Liver (tissue), 9 donors: Measurements from ENCODE around the gene FLT1. TPM values are rescaled to one million over a fixed set of nuclear protein-coding genes. Genes with fewer than 3 reads are reported as not detected.

Source experiments
- DNase-seq: peaks from one replicate; pipeline ENCODE4 v3.0.0-alpha.2; 2017; ENCODE audit warnings: low spot score
- H3K27ac ChIP-seq, 2 donors: one replicate each; pipeline ENCODE4 v1.7.0; 2013; ENCODE audit warnings: inconsistent platforms in 2 of 2, low read length in 2 of 2, control low read depth in 1 of 2, low read depth in 1 of 2, mild to moderate bottlenecking in 1 of 2
- H3K27me3 ChIP-seq, 4 donors: one replicate each; pipeline versions ENCODE4 v1.6.1 to v1.7.0; 2013; ENCODE audit warnings: low read length in 3 of 4, inconsistent platforms in 1 of 4, mild to moderate bottlenecking in 1 of 4, moderate library complexity in 1 of 4; ENCODE audit not compliant: control insufficient read depth in 4 of 4, insufficient read depth in 4 of 4
- H3K36me3 ChIP-seq, 4 donors: one replicate each; pipeline versions ENCODE4 v1.6.1 to v1.7.0; 2013; ENCODE audit warnings: low read length in 3 of 4, mild to moderate bottlenecking in 3 of 4, low read depth in 1 of 4, moderate library complexity in 1 of 4; ENCODE audit not compliant: control insufficient read depth in 4 of 4, insufficient read depth in 3 of 4
- H3K4me1 ChIP-seq, 4 donors: one replicate each; pipeline versions ENCODE4 v1.6.1 to v1.7.0; 2013; ENCODE audit warnings: low read length in 3 of 4, mild to moderate bottlenecking in 3 of 4, moderate library complexity in 1 of 4; ENCODE audit not compliant: control insufficient read depth in 4 of 4, insufficient read depth in 4 of 4
- H3K4me3 ChIP-seq, 3 donors: one replicate each; pipeline versions ENCODE4 v1.6.1 to v1.7.0; 2013; ENCODE audit warnings: low read length in 3 of 3, control low read depth in 1 of 3, low read depth in 1 of 3, mild to moderate bottlenecking in 1 of 3
- H3K9ac ChIP-seq, 2 donors: one replicate each; pipeline ENCODE4 v1.7.0; 2013; ENCODE audit warnings: low read length in 2 of 2, mild to moderate bottlenecking in 2 of 2, moderate library complexity in 2 of 2, control low read depth in 1 of 2, low read depth in 1 of 2
- H3K9me3 ChIP-seq, 4 donors: one replicate each; pipeline versions ENCODE4 v1.6.1 to v1.7.0; 2013; ENCODE audit warnings: low read length in 3 of 4; ENCODE audit not compliant: control insufficient read depth in 4 of 4
- ATF3 ChIP-seq: IDR thresholded peaks from 2 replicates; pipeline ENCODE4 v1.6.1; 2016; ENCODE audit warnings: antibody characterized with exemption
- CTCF ChIP-seq: fragments of 150-350 bp; IDR thresholded peaks from 2 replicates; pipeline ENCODE4 v1.5.1; 2017; ENCODE audit warnings: improper control_type of control experiment, low read depth, low read length; ENCODE audit not compliant: missing input control
- EGR1 ChIP-seq, 2 donors: IDR thresholded peaks; 2 replicates each; pipeline ENCODE4 v1.6.1; 2016 to 2018; ENCODE audit warnings: antibody characterized with exemption in 2 of 2, low read depth in 2 of 2
- FOXA1 ChIP-seq: IDR thresholded peaks from 2 replicates; pipeline ENCODE4 v1.6.1; 2016; ENCODE audit warnings: antibody characterized with exemption
- FOXA2 ChIP-seq: IDR thresholded peaks from 2 replicates; pipeline ENCODE4 v1.6.1; 2016; ENCODE audit warnings: antibody characterized with exemption
- GABPA ChIP-seq, 2 donors: IDR thresholded peaks in 1 of 2; conservative IDR thresholded peaks in 1 of 2; 2 replicates each; pipeline ENCODE4 v1.6.1; 2016; ENCODE audit warnings: antibody characterized with exemption in 2 of 2, mild to moderate bottlenecking in 1 of 2, moderate library complexity in 1 of 2
- HNF4A ChIP-seq, 2 donors: conservative IDR thresholded peaks; 2 replicates each; pipeline ENCODE4 v1.6.1; 2016; ENCODE audit warnings: antibody characterized with exemption in 2 of 2, mild to moderate bottlenecking in 2 of 2
- HNF4G ChIP-seq: IDR thresholded peaks from 2 replicates; pipeline ENCODE4 v1.6.1; 2016; ENCODE audit warnings: antibody characterized with exemption
- JUND ChIP-seq, 2 donors: IDR thresholded peaks; 2 replicates each; pipeline ENCODE4 v1.6.1; 2016; ENCODE audit warnings: antibody characterized with exemption in 2 of 2
- MAX ChIP-seq: IDR thresholded peaks from 2 replicates; pipeline ENCODE4 v1.6.1; 2016; ENCODE audit warnings: antibody characterized with exemption
- NR2F2 ChIP-seq: IDR thresholded peaks from 2 replicates; pipeline ENCODE4 v1.6.1; 2016; ENCODE audit warnings: antibody characterized with exemption
- RAD21 ChIP-seq, 2 donors: IDR thresholded peaks; 2 replicates each; pipeline ENCODE4 v1.6.1; 2016; ENCODE audit warnings: antibody characterized with exemption in 2 of 2, mild to moderate bottlenecking in 2 of 2
- REST ChIP-seq: IDR thresholded peaks from 2 replicates; pipeline ENCODE4 v1.6.1; 2016; ENCODE audit warnings: antibody characterized with exemption, mild to moderate bottlenecking
- RXRA ChIP-seq, 2 donors: IDR thresholded peaks; 2 replicates each; pipeline ENCODE4 v1.6.1; 2017 to 2018; ENCODE audit warnings: antibody characterized with exemption in 2 of 2, mild to moderate bottlenecking in 1 of 2
- SP1 ChIP-seq: IDR thresholded peaks from 2 replicates; pipeline ENCODE4 v1.6.1; 2018; ENCODE audit warnings: antibody characterized with exemption, mild to moderate bottlenecking
- YY1 ChIP-seq: IDR thresholded peaks from 2 replicates; pipeline ENCODE4 v1.6.1; 2016; ENCODE audit warnings: antibody characterized with exemption, mild to moderate bottlenecking
- ZBTB33 ChIP-seq: IDR thresholded peaks from 2 replicates; pipeline ENCODE4 v1.6.1; 2016; ENCODE audit warnings: antibody characterized with exemption
- WGBS: extraction: QIAGEN DNeasy Blood & Tissue Kit; methylation state at CpG from one replicate; pipeline ENCODE4 v1.1.7; 2013; 5-methylcytosine and 5-hydroxymethylcytosine counted together
- polyA plus RNA-seq, 2 donors: library from polyadenylated mRNA; stranded (reverse) in 1 of 2; unstranded in 1 of 2; fragments of 200-250 nt in 1 of 2; fragments of >200 nt in 1 of 2; fragmentation: Nextera tagmentation in 1 of 2; extraction: Ambion mirVana in 1 of 2; gene quantifications; one replicate each; pipeline versions ENCODE4 v1.2.1 to v1.2.3, GENCODE V29; 2013 to 2015
- total RNA-seq, 2 donors: library from RNA; depleted of rRNA; stranded (reverse); fragments of >200 nt; gene quantifications; one replicate each; pipeline ENCODE4 v1.2.3, GENCODE V29; 2014
- donor health status: healthy.
- donor health status: healthy.
- donor health status: healthy.
- donor health status: healthy.
- donor health status: healthy.

FLT1 gene
- total and polyA plus RNA-seq, 4 donors = 4.1 to 19.7 (median 9.3) TPM

GRCh38 chr13:28409648-28410047 lies 85.3 kb downstream of the FLT1 start (continued):
- TF ChIP-seq ATF3 = no peak

- Histone ChIP-seq H3K36me3 (no peaks in the 10 kb centered on the region), H3K9me3 (no peaks in the 10 kb centered on the region), H3K4me3 (no peak overlapping the region), H3K27me3 (no peaks in the 10 kb centered on the region), H3K4me1 (no peaks in the 10 kb centered on the region), H3K9ac (no peak overlapping the region), H3K27ac (no peak overlapping the region)
- 70% methylated on average over 1 of the region's 1 CpG for WGBS
- DNase-seq = no peak
- TF ChIP-seq JUND (IDR thresholded peaks at IDR 0.05) (no peak), SP1 (peak; percentile 1), NR2F2 (no peak), ZBTB33 (no peak), GABPA (IDR thresholded peaks at IDR 0.05 in 1 of 2, conservative IDR thresholded peaks at IDR 0.05 in 1 of 2) (no peak), FOXA2 (no peak), HNF4A (conservative IDR thresholded peaks at IDR 0.05) (no peak)
These were observed 86.1 kb downstream of the FLT1 start for GRCh38 chr13:28408863-28409262.

- H3K27ac ChIP-seq = peak overlapping the region in 1 of 2 donors; percentile 6
- H3K4me1 ChIP-seq = no peaks in the 10 kb centered on the region
- H3K9ac ChIP-seq = no peak overlapping the region
- no peaks in the 10 kb centered on the region for H3K9me3 ChIP-seq
- no peak overlapping the region for H3K4me3 ChIP-seq
- no peaks in the 10 kb centered on the region for H3K27me3 ChIP-seq
- 44% methylated on average over 8 of the region's 8 CpGs for WGBS
- no peak for TF ChIP-seq EGR1 (IDR thresholded peaks at IDR 0.05; ENCODE audit: low read depth in 2 of 2)
- TF ChIP-seq GABPA (IDR thresholded peaks at IDR 0.05 in 1 of 2, conservative IDR thresholded peaks at IDR 0.05 in 1 of 2) = no peak
- TF ChIP-seq HNF4A (conservative IDR thresholded peaks at IDR 0.05) = no peak
- TF ChIP-seq MAX = no peak
- TF ChIP-seq NR2F2 = peak; percentile 82
- no peak for TF ChIP-seq HNF4G
- TF ChIP-seq RAD21 (IDR thresholded peaks at IDR 0.05) = peak in 1 of 2 donors; percentile 10
- TF ChIP-seq SP1 = peak; percentile 35
- TF ChIP-seq RXRA (IDR thresholded peaks at IDR 0.05) = peak in 1 of 2 donors; percentile 59
- TF ChIP-seq ZBTB33 = no peak
- no peak for TF ChIP-seq FOXA2
- no peak for TF ChIP-seq ATF3
- TF ChIP-seq CTCF = no peak
- no peak for TF ChIP-seq FOXA1
- peak; percentile 10 for TF ChIP-seq YY1
- TF ChIP-seq REST = no peak
- H3K36me3 ChIP-seq = no peaks in the 10 kb centered on the region
- DNase-seq = peak; percentile 37
These were observed 86.6 kb downstream of the FLT1 start for GRCh38 chr13:28408235-28408848.
